GM12878 (cell line): ENCODE results near the gene CELSR1. TPM values are rescaled to one million over a fixed set of nuclear protein-coding genes. Genes with fewer than 3 reads are reported as not detected.

Experiments
- ATAC-seq: fragments of 200-7000 bp; cut with Tn5 transposase; 3 replicates; pipeline ENCODE4 v1.9.1; 2020; ENCODE audit warnings: mild to moderate bottlenecking, moderate library complexity
- BruUV-seq: library from RNA; stranded (reverse); fragments of 400-500 nt; replicated peaks from 2 replicates; lab custom pipeline; 2021; lab: Mats Ljungman, UMichigan
- CTCF ChIA-PET: fragments of 300-600 bp; sonication (Branson Sonifier 250); formaldehyde crosslinking; extraction: SDS; loops from one replicate; lab custom pipeline; 2021; ENCODE audit warnings: inconsistent platforms; lab: Yijun Ruan, JAX
- POLR2A ChIA-PET: fragments of 350-600 bp; formaldehyde crosslinking; extraction: SDS; loops from one replicate; lab custom pipeline; 2021; ENCODE audit warnings: inconsistent platforms; lab: Charles Lee
- RAD21 ChIA-PET: fragments of 300-600 bp; sonication (Branson Sonifier 250); formaldehyde crosslinking; loops from one replicate; lab custom pipeline; 2023; ENCODE audit warnings: antibody characterized with exemption; ENCODE audit not compliant: unreplicated experiment; lab: Charles Lee
- SMC1A ChIA-PET: fragments of 300-600 bp; sonication (Branson Sonifier 250); formaldehyde crosslinking; loops from one replicate; lab custom pipeline; 2023; ENCODE audit not compliant: unreplicated experiment, uncharacterized antibody; lab: Charles Lee
- DNase-seq: peaks from one replicate; pipeline ENCODE4 v3.0.0-alpha.2; 2011; ENCODE audit warnings: low read depth, low spot score
- FAIRE-seq: peaks from 3 replicates; lab custom pipeline; 2011; peaks lifted over from hg19 to GRCh38; lab: Jason Lieb, UNC
- H2AFZ ChIP-seq: 2 replicates; pipeline ENCODE4 v1.6.0; 2011; ENCODE audit warnings: low read depth, low read length, control low read depth; ENCODE audit not compliant: control insufficient read depth
- H3K27ac ChIP-seq: 2 replicates; pipeline ENCODE4 v1.5.1; 2011; ENCODE audit warnings: control low read depth; ENCODE audit not compliant: control insufficient read depth, insufficient read depth
- H3K27me3 ChIP-seq, 2 experiments: replicated peaks in 1 of 2; 2 replicates each; pipeline versions ENCODE4 v1.6.0 to v1.6.1; 2011; ENCODE audit warnings: low read length in 1 of 2; ENCODE audit not compliant: control insufficient read depth in 2 of 2, insufficient read depth in 2 of 2
- H3K36me3 ChIP-seq, 2 experiments: 2 replicates each; pipeline ENCODE4 v1.5.1; 2011; ENCODE audit warnings: low read length in 1 of 2; ENCODE audit not compliant: control insufficient read depth in 2 of 2, insufficient read depth in 2 of 2
- H3K4me1 ChIP-seq: 2 replicates; pipeline ENCODE4 v1.6.1; 2011; ENCODE audit warnings: mild to moderate bottlenecking, low read length, moderate library complexity, mixed read lengths; ENCODE audit not compliant: control insufficient read depth, insufficient read depth
- H3K4me2 ChIP-seq: 2 replicates; pipeline ENCODE4 v1.6.0; 2011; ENCODE audit warnings: control low read depth; ENCODE audit not compliant: control insufficient read depth, insufficient read depth
- H3K4me3 ChIP-seq: fragments of 200-600 bp; sonication (generic); 2 replicates; pipeline ENCODE4 v1.5.1; 2016
- H3K79me2 ChIP-seq: 2 replicates; pipeline ENCODE4 v1.6.0; 2011; ENCODE audit warnings: low read length; ENCODE audit not compliant: control insufficient read depth, insufficient read depth
- H3K9ac ChIP-seq: 2 replicates; pipeline ENCODE4 v1.8.0; 2011; ENCODE audit warnings: low read length, control low read depth, mixed read lengths; ENCODE audit not compliant: control insufficient read depth, insufficient read depth
- H3K9me3 ChIP-seq: replicated peaks from 3 replicates; pipeline ENCODE4 v1.5.1; 2011; ENCODE audit warnings: mild to moderate bottlenecking, low read length; ENCODE audit not compliant: control insufficient read depth, insufficient read depth
- H4K20me1 ChIP-seq: 2 replicates; pipeline ENCODE4 v1.6.0; 2011; ENCODE audit not compliant: control insufficient read depth, insufficient read depth
- LARP7 ChIP-seq: fragments of 450-650 bp; IDR thresholded peaks from 2 replicates; pipeline ENCODE4 v1.6.1; 2017; ENCODE audit warnings: mild to moderate bottlenecking
- RELA ChIP-seq: fragments of 450-650 bp; IDR thresholded peaks from 2 replicates; pipeline ENCODE4 v1.8.0; 2014; ENCODE audit warnings: borderline replicate concordance; ENCODE audit not compliant: partially characterized antibody
- RFX5 ChIP-seq: IDR thresholded peaks from 2 replicates; pipeline ENCODE4 v1.6.1; 2011; ENCODE audit warnings: low read depth, low read length, improper control_type of control experiment
- TCF7 ChIP-seq: IDR thresholded peaks from 2 replicates; pipeline ENCODE4 v1.6.1; 2014; ENCODE audit warnings: antibody characterized with exemption, borderline replicate concordance
- WGBS: methylation state at CpG from one replicate; pipeline ENCODE4 v1.1.6; 2016; ENCODE audit warnings: low lambda C conversion rate; ENCODE audit not compliant: insufficient replicate concordance, insufficient coverage; ENCODE audit errors: missing lambda C conversion rate; 5-methylcytosine and 5-hydroxymethylcytosine counted together
- in situ Hi-C: fragments of 300-500 bp; cut with MboI; formaldehyde crosslinking; loops from 9 replicates; pipeline ENCODE4 v1.14.3; 2018; ENCODE audit warnings: mixed read lengths
- intact Hi-C: fragments of 100-400 bp; cut with micrococcal nuclease; formaldehyde crosslinking; loops from one replicate; pipeline ENCODE4 v1.14.2; 2022; ENCODE audit not compliant: unreplicated experiment
- polyA plus RNA-seq, 11 experiments: library from polyadenylated mRNA; depleted of rRNA in 4 of 11; unstranded in 6 of 11; stranded (reverse) in 5 of 11; fragments of >200 nt; fragmentation: Nextera tagmentation in 4 of 11; fragmentation: Illumina TruSeq in 1 of 11; extraction: Ambion mirVana in 4 of 11; extraction: Trizol in 1 of 11; gene quantifications; 1 replicate in 1 of 11; 2 replicates in 10 of 11; pipeline versions ENCODE4 v1.2.1 to v1.2.3, GENCODE V29; 2011 to 2016; ENCODE audit warnings: inconsistent platforms in 2 of 11, missing spikeins in 2 of 11, low read depth in 1 of 11
- total RNA-seq, 4 experiments: library from RNA; depleted of rRNA in 3 of 4; stranded (reverse); fragments of >200 nt in 3 of 4; fragmentation: Illumina TruSeq in 1 of 4; extraction: Trizol in 1 of 4; gene quantifications; 2 replicates each; pipeline versions ENCODE4 v1.2.1 to v1.2.3, GENCODE V29; 2013 to 2021
- TF ChIP-seq, protein P1 (sequence below): fragments of 450-650 bp; IDR thresholded peaks from 2 replicates; pipeline ENCODE4 v1.6.1; 2017; ENCODE audit warnings: mild to moderate bottlenecking, moderate library complexity

CELSR1 gene
- total and polyA plus RNA-seq, 10 of the 15 experiments (the other 5 are each of a cell fraction or from before 2014, with no cell fraction given), result 0.05 to 1.7 (median 0.35) TPM; not detected in 2

GRCh38 chr22:46393873-46394272, 143.5 kb downstream of the CELSR1 start:
- ChIA-PET CTCF (no interaction called here), RAD21 (no interaction called here), POLR2A (interaction anchor here (0.6 kb wide), 1 partner anchor 8 kb away, joined by 8 read pairs; no protein-coding TSS in a partner anchor), SMC1A (no interaction called here)
- Histone ChIP-seq H3K79me2 (no peaks in the 10 kb centered on the region), H2AFZ (no peak overlapping the region), H3K36me3 (no peaks in the 10 kb centered on the region), H3K4me3 (no peak overlapping the region), H3K9me3 (no peaks in the 10 kb centered on the region), H3K27ac (no peak overlapping the region), H3K9ac (no peak overlapping the region), H3K4me2 (no peak overlapping the region), H4K20me1 (no peaks in the 10 kb centered on the region), H3K27me3 (no peaks in the 10 kb centered on the region; a peak in 1 of 4 replicates), H3K4me1 (no peaks in the 10 kb centered on the region)
- TF ChIP-seq LARP7, result no peak
- TF ChIP-seq TCF7, result no peak
- TF ChIP-seq RELA, result no peak
- no peak for TF ChIP-seq RFX5
- TF ChIP-seq, protein P1, sequence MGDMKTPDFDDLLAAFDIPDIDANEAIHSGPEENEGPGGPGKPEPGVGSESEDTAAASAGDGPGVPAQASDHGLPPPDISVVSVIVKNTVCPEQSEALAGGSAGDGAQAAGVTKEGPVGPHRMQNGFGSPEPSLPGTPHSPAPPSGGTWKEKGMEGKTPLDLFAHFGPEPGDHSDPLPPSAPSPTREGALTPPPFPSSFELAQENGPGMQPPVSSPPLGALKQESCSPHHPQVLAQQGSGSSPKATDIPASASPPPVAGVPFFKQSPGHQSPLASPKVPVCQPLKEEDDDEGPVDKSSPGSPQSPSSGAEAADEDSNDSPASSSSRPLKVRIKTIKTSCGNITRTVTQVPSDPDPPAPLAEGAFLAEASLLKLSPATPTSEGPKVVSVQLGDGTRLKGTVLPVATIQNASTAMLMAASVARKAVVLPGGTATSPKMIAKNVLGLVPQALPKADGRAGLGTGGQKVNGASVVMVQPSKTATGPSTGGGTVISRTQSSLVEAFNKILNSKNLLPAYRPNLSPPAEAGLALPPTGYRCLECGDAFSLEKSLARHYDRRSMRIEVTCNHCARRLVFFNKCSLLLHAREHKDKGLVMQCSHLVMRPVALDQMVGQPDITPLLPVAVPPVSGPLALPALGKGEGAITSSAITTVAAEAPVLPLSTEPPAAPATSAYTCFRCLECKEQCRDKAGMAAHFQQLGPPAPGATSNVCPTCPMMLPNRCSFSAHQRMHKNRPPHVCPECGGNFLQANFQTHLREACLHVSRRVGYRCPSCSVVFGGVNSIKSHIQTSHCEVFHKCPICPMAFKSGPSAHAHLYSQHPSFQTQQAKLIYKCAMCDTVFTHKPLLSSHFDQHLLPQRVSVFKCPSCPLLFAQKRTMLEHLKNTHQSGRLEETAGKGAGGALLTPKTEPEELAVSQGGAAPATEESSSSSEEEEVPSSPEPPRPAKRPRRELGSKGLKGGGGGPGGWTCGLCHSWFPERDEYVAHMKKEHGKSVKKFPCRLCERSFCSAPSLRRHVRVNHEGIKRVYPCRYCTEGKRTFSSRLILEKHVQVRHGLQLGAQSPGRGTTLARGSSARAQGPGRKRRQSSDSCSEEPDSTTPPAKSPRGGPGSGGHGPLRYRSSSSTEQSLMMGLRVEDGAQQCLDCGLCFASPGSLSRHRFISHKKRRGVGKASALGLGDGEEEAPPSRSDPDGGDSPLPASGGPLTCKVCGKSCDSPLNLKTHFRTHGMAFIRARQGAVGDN, result no peak
- DNase-seq, result no peak
- intact Hi-C loops, result no loop called here
- in situ Hi-C loops, result no loop called here
- no peak for ATAC-seq
- WGBS, result 31% methylated on average over 10 of the region's 14 CpGs
- FAIRE-seq, result no peak
- BruUV-seq, result no TSS peak
